ENCODE measurements around the gene UNK.
A peak's percentile ranks its signal among the peaks of the same experiment; 100 is the strongest.

The UNK gene

GRCh38 chr17:75779250-75779986 lies 5.2 kb upstream of the UNK start:
- Mint-ChIP-seq H3K27ac (ENCODE audit: low read depth) (peak overlapping the region; percentile 97), H3K4me3 (peak overlapping the region; percentile 91), H3K4me1 (peaks cover 51% of the 10 kb centered on the region), H3K36me3 (ENCODE audit: insufficient read depth) (peaks cover 60% of the 10 kb centered on the region), H3K9me3 (no peaks in the 10 kb centered on the region), H3K27me3 (no peaks in the 10 kb centered on the region)
- ATAC-seq (replicated peaks; ENCODE audit: extremely low read depth, poor library complexity, severe bottlenecking) (peak; percentile 68), DNase-seq (ENCODE audit: low spot score in 2 of 2) (peak; percentile 90 to 96)

DNA sequence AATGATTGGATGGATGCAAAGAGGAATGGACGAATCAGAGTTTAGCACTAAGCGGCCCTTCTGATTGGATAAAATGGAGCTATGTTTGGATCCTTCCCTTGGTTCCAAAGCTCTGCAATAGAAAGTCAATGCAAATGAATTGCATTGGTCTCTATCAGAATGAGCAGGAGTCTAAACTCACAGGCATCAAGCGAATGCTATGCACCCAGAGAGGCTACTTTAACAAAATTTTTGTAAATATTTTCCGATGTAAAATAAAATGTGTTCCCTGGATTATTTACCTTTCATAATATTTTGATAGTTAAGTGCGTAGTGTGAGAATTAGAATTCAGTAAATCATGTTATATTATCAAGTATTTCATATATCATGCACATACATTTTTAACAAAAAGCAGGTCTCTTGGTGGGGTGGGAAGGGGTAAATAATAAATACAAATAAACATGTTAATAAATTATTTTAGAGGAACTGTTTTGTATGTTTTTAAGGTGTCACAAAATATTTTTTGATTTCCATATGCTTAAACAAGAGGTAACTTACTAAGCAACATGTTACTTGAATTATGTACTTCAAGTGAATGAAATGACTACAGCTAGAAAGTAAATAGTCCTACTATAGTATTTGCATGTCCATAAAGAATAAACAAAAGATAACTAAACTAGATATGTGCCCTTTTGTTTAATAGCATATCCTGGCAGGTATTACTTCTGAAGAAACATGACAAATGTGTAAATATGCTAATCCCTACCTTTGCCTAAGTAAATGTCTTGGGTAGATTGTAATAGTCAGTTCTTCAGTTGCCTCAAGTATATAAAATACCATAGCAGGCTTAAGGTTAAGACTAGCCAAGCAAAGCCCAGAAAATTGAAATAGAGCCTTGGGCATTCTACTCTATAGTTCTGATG lies 4.4 kb upstream of the UNK start:
- peaks cover 52% of the 10 kb centered on the region for H3K4me1 Mint-ChIP-seq
- no peak for DNase-seq (ENCODE audit: low spot score in 2 of 2)
- H3K27ac Mint-ChIP-seq (ENCODE audit: low read depth) = peak overlapping the region; percentile 97

GRCh38 chr17:75783069-75783783 lies 1.4 kb upstream of the UNK start:
- Mint-ChIP-seq H3K9me3 (no peaks in the 10 kb centered on the region), H3K36me3 (ENCODE audit: insufficient read depth) (peaks cover 39% of the 10 kb centered on the region), H3K27me3 (no peaks in the 10 kb centered on the region), H3K4me1 (peaks cover 37% of the 10 kb centered on the region), H3K27ac (ENCODE audit: low read depth) (peak overlapping the region; percentile 91), H3K4me3 (peak overlapping the region; percentile 84)
- ATAC-seq (replicated peaks; ENCODE audit: extremely low read depth, poor library complexity, severe bottlenecking) = no peak
- no peak for DNase-seq (ENCODE audit: low spot score in 2 of 2)

More for the DNA sequence above, 4.4 kb upstream of the UNK start:
- Mint-ChIP-seq H3K36me3 (ENCODE audit: insufficient read depth) (peaks cover 62% of the 10 kb centered on the region), H3K9me3 (no peaks in the 10 kb centered on the region), H3K4me3 (peak overlapping the region; percentile 91), H3K27me3 (no peaks in the 10 kb centered on the region)
- no peak for ATAC-seq (replicated peaks; ENCODE audit: extremely low read depth, poor library complexity, severe bottlenecking)

DNA sequence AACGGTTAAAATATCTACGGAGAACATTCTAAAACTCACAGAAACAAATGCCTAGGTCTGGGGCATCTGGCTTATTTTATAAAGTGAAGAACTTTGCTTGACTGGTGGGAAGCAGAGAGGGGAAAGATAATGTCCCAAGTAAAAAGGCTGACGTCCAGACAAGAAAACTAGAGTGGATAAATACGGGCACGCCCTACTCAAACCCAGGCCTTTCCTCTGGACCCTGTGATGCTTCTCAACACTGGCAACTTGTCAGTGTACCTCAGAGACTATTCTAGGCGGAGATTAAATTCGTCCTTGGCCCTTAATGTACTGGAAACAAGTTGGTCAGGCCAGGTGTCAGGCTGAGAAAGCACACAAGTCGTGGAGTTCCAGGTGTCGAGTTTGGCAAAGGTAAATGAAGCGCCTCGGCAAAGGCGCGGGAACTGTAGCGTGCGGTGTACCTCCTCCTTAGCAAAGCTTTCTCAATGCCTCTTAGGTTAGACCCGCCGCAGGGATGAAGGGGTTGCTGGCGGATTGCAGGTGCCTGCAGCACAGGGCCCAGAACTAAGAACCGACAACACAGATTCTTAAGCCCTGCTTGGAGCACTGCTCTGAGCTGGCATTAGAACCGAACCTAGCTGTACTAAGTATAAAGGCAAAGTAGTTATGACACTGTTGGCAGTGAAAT lies 668 bp upstream of the UNK start:
- peaks cover 32% of the 10 kb centered on the region for H3K36me3 Mint-ChIP-seq (ENCODE audit: insufficient read depth)
- no peaks in the 10 kb centered on the region for H3K9me3 Mint-ChIP-seq
- H3K4me1 Mint-ChIP-seq = peaks cover 31% of the 10 kb centered on the region
- peak overlapping the region; percentile 96 for H3K27ac Mint-ChIP-seq (ENCODE audit: low read depth)
- H3K4me3 Mint-ChIP-seq = peak overlapping the region; percentile 84
- ATAC-seq (replicated peaks; ENCODE audit: extremely low read depth, poor library complexity, severe bottlenecking) (no peak), DNase-seq (ENCODE audit: low spot score in 2 of 2) (no peak)
- H3K27me3 Mint-ChIP-seq = no peaks in the 10 kb centered on the region

GRCh38 chr17:75785016-75785890 lies 647 bp downstream of the UNK start:
- H3K4me1 Mint-ChIP-seq = peaks cover 24% of the 10 kb centered on the region
- peak overlapping the region; percentile 96 for H3K27ac Mint-ChIP-seq (ENCODE audit: low read depth)
- no peaks in the 10 kb centered on the region for H3K27me3 Mint-ChIP-seq
- ATAC-seq (replicated peaks; ENCODE audit: extremely low read depth, poor library complexity, severe bottlenecking) = peak; percentile 77
- peak overlapping the region; percentile 84 for H3K4me3 Mint-ChIP-seq
- H3K36me3 Mint-ChIP-seq (ENCODE audit: insufficient read depth) = peaks cover 22% of the 10 kb centered on the region
- no peak for DNase-seq (ENCODE audit: low spot score in 2 of 2)
- no peaks in the 10 kb centered on the region for H3K9me3 Mint-ChIP-seq

DNA sequence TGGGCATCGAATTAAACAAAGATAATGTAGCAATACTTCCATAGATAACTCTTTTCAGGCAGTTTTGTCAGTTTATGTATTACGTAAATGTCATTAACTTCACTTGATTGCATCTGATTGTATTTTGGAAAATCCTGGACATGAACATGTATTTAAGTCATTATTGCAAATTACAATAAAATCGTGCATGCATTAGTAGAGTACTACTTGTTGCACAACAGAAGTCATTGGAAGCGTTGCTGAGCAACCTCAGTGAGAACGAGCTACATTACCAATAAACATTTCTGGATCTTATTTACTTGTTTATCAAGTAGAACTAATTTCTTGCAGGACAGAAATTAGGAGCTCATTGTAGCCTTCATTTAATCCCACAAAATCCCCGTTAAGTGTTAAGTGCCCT lies 6.6 kb downstream of the UNK start:
- Mint-ChIP-seq H3K9me3 (no peaks in the 10 kb centered on the region), H3K4me3 (no peak overlapping the region), H3K27ac (ENCODE audit: low read depth) (no peak overlapping the region), H3K36me3 (ENCODE audit: insufficient read depth) (peaks cover 13% of the 10 kb centered on the region), H3K27me3 (no peaks in the 10 kb centered on the region), H3K4me1 (peaks cover 3% of the 10 kb centered on the region)
- ATAC-seq (replicated peaks; ENCODE audit: extremely low read depth, poor library complexity, severe bottlenecking) (no peak), DNase-seq (ENCODE audit: low spot score in 2 of 2) (no peak)

DNA sequence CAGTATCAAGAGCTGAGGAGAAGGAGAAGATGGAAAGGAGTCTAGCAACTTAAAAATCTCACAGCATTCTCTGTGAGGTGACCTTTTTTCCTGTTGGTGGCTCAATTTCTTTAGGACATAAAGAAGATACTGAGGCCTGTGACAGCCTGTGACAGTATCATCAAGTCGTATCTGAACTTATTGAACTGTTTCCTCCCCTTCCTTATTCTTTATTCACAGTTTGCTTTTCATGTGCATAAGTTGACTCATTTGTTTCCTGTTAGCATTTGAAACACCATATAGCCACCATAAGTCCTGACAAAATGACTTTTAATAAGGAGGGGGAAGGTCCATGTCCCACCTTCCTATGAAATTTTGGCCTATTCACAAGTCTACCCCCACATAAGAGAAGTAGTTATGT lies 8.9 kb downstream of the UNK start:
- Mint-ChIP-seq H3K4me3 (no peak overlapping the region), H3K4me1 (peaks cover 6% of the 10 kb centered on the region)

GRCh38 chr17:75795820-75796607 lies 11.4 kb downstream of the UNK start:
- Mint-ChIP-seq H3K27me3 (no peaks in the 10 kb centered on the region), H3K4me1 (peaks cover 13% of the 10 kb centered on the region), H3K27ac (ENCODE audit: low read depth) (no peak overlapping the region), H3K9me3 (no peaks in the 10 kb centered on the region), H3K4me3 (no peak overlapping the region), H3K36me3 (ENCODE audit: insufficient read depth) (peaks cover 30% of the 10 kb centered on the region)
- DNase-seq (ENCODE audit: low spot score in 2 of 2) (no peak), ATAC-seq (replicated peaks; ENCODE audit: extremely low read depth, poor library complexity, severe bottlenecking) (no peak)

More for the DNA sequence above, 8.9 kb downstream of the UNK start:
- Mint-ChIP-seq H3K27me3 (no peaks in the 10 kb centered on the region), H3K36me3 (ENCODE audit: insufficient read depth) (peaks cover 23% of the 10 kb centered on the region), H3K27ac (ENCODE audit: low read depth) (peak overlapping the region; percentile 5), H3K9me3 (no peaks in the 10 kb centered on the region)
- DNase-seq (ENCODE audit: low spot score in 2 of 2) (no peak), ATAC-seq (replicated peaks; ENCODE audit: extremely low read depth, poor library complexity, severe bottlenecking) (no peak)

DNA sequence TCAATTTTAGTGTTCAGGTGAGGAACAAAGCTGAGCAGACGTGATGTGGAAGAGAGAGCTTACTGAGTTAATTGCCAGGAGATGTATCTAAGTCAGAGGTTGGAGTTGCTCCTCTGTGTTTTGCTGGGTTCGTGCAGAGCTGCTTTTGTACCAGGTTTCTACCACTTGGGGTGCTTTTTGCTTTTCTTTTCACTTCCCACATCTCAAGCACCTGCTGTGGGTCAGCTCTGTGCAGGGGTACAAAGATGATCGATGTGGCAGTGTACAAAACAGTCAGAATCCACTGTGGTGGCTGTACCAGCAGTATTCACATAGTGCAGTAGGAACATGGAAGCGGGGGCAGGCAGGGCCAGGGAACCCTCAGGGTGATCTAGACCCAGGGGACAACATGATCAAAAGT lies 14.8 kb downstream of the UNK start:
- Mint-ChIP-seq H3K27me3 (no peaks in the 10 kb centered on the region), H3K9me3 (no peaks in the 10 kb centered on the region), H3K27ac (ENCODE audit: low read depth) (no peak overlapping the region), H3K4me1 (peaks cover 13% of the 10 kb centered on the region), H3K36me3 (ENCODE audit: insufficient read depth) (peaks cover 28% of the 10 kb centered on the region), H3K4me3 (no peak overlapping the region)
- DNase-seq (ENCODE audit: low spot score in 2 of 2) (no peak), ATAC-seq (replicated peaks; ENCODE audit: extremely low read depth, poor library complexity, severe bottlenecking) (no peak)

- H3K4me3 Mint-ChIP-seq = no peak overlapping the region
- no peak overlapping the region for H3K27ac Mint-ChIP-seq (ENCODE audit: low read depth)
- H3K36me3 Mint-ChIP-seq (ENCODE audit: insufficient read depth) = peaks cover 15% of the 10 kb centered on the region
- H3K9me3 Mint-ChIP-seq = no peaks in the 10 kb centered on the region
- ATAC-seq (replicated peaks; ENCODE audit: extremely low read depth, poor library complexity, severe bottlenecking) = no peak
- no peak for DNase-seq (ENCODE audit: low spot score in 2 of 2)
- no peaks in the 10 kb centered on the region for H3K27me3 Mint-ChIP-seq
- peaks cover 13% of the 10 kb centered on the region for H3K4me1 Mint-ChIP-seq
Measured at GRCh38 chr17:75803883-75804282, 19.3 kb downstream of the UNK start.

Data from central memory CD8-positive, alpha-beta T cell (primary cell).